Activated CD4-positive, alpha-beta T cell treated with anti-CD3 and anti-CD28 coated beads for 36 hours (primary cell): ENCODE measurements around the gene PPIL4. TPM values are rescaled to one million over a fixed set of nuclear protein-coding genes. Genes with fewer than 3 reads are reported as not detected.

Source experiments
- ATAC-seq: fragments of 200-7000 bp; cut with Tn5 transposase; one replicate; pipeline ENCODE4 v1.10.0; 2021; ENCODE audit warnings: mild to moderate bottlenecking, moderate library complexity
- CTCF ChIA-PET: fragments of 350-600 bp; sonication (Branson Sonifier 250); formaldehyde crosslinking; loops from one replicate; lab custom pipeline; 2021; ENCODE audit warnings: antibody characterized with exemption; lab: Charles Lee
- POLR2A ChIA-PET: fragments of 350-600 bp; sonication (Branson Sonifier 250); formaldehyde crosslinking; loops from one replicate; lab custom pipeline; 2021; ENCODE audit warnings: antibody characterized with exemption, inconsistent platforms; lab: Charles Lee
- DNase-seq: peaks from one replicate; pipeline ENCODE4 v3.0.0-alpha.2; 2020
- H3K27ac Mint-ChIP-seq: one replicate; pipeline ENCODE4 v1.8.0; 2021; ENCODE audit warnings: mixed read lengths
- H3K27me3 Mint-ChIP-seq: one replicate; pipeline ENCODE4 v1.8.0; 2021; ENCODE audit warnings: mixed read lengths
- H3K36me3 Mint-ChIP-seq: one replicate; pipeline ENCODE4 v1.8.0; 2021; ENCODE audit warnings: low read depth, mixed read lengths
- H3K4me1 Mint-ChIP-seq: one replicate; pipeline ENCODE4 v1.8.0; 2021; ENCODE audit warnings: mixed read lengths
- H3K4me3 Mint-ChIP-seq: one replicate; pipeline ENCODE4 v1.8.0; 2021; ENCODE audit warnings: mild to moderate bottlenecking, moderate library complexity, mixed read lengths
- H3K9me3 Mint-ChIP-seq: one replicate; pipeline ENCODE4 v1.8.0; 2021; ENCODE audit warnings: low read depth, mixed read lengths
- intact Hi-C, 2 experiments: fragments of 100-400 bp; cut with DNase I in 1 of 2; cut with micrococcal nuclease in 1 of 2; formaldehyde crosslinking; loops; one replicate each; pipeline versions ENCODE4 v1.14.2 to v1.15.1; 2022 to 2024; cut with DNase I, micrococcal nuclease
- total RNA-seq, 2 experiments: library from RNA; stranded (reverse); gene quantifications; one replicate each; pipeline ENCODE4 v1.2.3, GENCODE V29; 2021

PPIL4 gene
- total RNA-seq, 2 experiments from 2014 or later: 22.6 to 26.8 TPM

GRCh38 chr6:149476789-149477455 is 68.9 kb downstream of the PPIL4 start:
- Mint-ChIP-seq H3K36me3 (peaks cover 65% of the 10 kb centered on the region), H3K4me1 (peaks cover 62% of the 10 kb centered on the region), H3K9me3 (no peaks in the 10 kb centered on the region), H3K27me3 (no peaks in the 10 kb centered on the region), H3K4me3 (no peak overlapping the region), H3K27ac (peak overlapping the region; percentile 10)
- ChIA-PET POLR2A (no interaction called here), CTCF (interaction anchor here (1.0 kb wide), 1 partner anchor 40 kb away, joined by 3 read pairs; no protein-coding TSS in a partner anchor)
- ATAC-seq (no peak), DNase-seq (no peak)
- intact Hi-C loops: no loop called here

- ChIA-PET POLR2A (interaction anchor here (0.6 kb wide), 1 partner anchor 34 kb away, joined by 3 read pairs; no protein-coding TSS in a partner anchor), CTCF (interaction anchor here (0.7 to 2.4 kb wide), 6 partner anchors 11 to 246 kb away, joined by 3 to 19 read pairs (median 4); partner anchors contain the start of gene ZC3H12D)
- H3K4me1 Mint-ChIP-seq: peaks cover 56% of the 10 kb centered on the region
- no peak for ATAC-seq
- no peak for DNase-seq
- H3K36me3 Mint-ChIP-seq: peaks cover 55% of the 10 kb centered on the region
- H3K27ac Mint-ChIP-seq: no peak overlapping the region
- H3K27me3 Mint-ChIP-seq: no peaks in the 10 kb centered on the region
- intact Hi-C loops: no loop called here
- no peaks in the 10 kb centered on the region for H3K9me3 Mint-ChIP-seq
- H3K4me3 Mint-ChIP-seq: no peak overlapping the region
Measured at GRCh38 chr6:149474108-149474935, 71.5 kb downstream of the PPIL4 start.

GRCh38 chr6:149473080-149474052 is 72.5 kb downstream of the PPIL4 start:
- CTCF ChIA-PET: interaction anchor here (0.9 to 2.4 kb wide), 4 partner anchors 20 to 245 kb away, joined by 3 to 19 read pairs (median 4); no protein-coding TSS in a partner anchor
- no peak for ATAC-seq
- no peak overlapping the region for H3K27ac Mint-ChIP-seq
- H3K4me1 Mint-ChIP-seq: peaks cover 56% of the 10 kb centered on the region
- no peaks in the 10 kb centered on the region for H3K9me3 Mint-ChIP-seq
- peaks cover 56% of the 10 kb centered on the region for H3K36me3 Mint-ChIP-seq
- intact Hi-C loops: no loop called here
- POLR2A ChIA-PET: no interaction called here
- DNase-seq: no peak
- H3K27me3 Mint-ChIP-seq: no peaks in the 10 kb centered on the region
- H3K4me3 Mint-ChIP-seq: peak overlapping the region; percentile 34

DNA sequence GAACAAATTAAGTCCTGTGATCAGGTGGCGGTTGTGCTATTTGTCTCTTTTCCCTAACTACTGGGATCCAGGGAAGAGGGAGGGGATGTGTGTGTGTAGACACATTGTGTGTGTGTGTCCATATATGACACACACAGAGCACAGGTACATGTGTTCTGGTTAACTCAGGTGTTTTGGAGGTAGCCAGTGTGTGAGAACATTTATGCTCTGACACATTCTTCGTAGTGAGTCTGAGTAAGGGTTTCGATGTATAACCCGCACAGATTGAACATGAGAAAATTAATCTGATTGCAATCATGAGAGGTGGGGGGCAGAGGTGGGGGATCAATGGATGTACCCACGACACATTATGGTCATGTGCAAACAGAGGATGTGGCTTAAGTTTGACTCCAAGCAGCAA is 73.6 kb downstream of the PPIL4 start:
- POLR2A ChIA-PET: interaction anchor here (0.6 kb wide), 1 partner anchor 145 kb away, joined by 3 read pairs; no protein-coding TSS in a partner anchor
- ATAC-seq (peak; percentile 34), DNase-seq (no peak)
- Mint-ChIP-seq H3K27me3 (no peaks in the 10 kb centered on the region), H3K27ac (no peak overlapping the region), H3K4me3 (no peak overlapping the region), H3K9me3 (no peaks in the 10 kb centered on the region), H3K4me1 (peaks cover 61% of the 10 kb centered on the region), H3K36me3 (peaks cover 59% of the 10 kb centered on the region)
- CTCF ChIA-PET: interaction anchor here (1.0 kb wide), 1 partner anchor 13 kb away, joined by 3 read pairs; the partner anchor contains the start of gene ZC3H12D
- intact Hi-C loops: no loop called here

GRCh38 chr6:149471801-149472200 is 74.0 kb downstream of the PPIL4 start:
- Mint-ChIP-seq H3K9me3 (no peaks in the 10 kb centered on the region), H3K36me3 (peaks cover 55% of the 10 kb centered on the region), H3K4me1 (peaks cover 59% of the 10 kb centered on the region), H3K4me3 (no peak overlapping the region), H3K27ac (no peak overlapping the region), H3K27me3 (no peaks in the 10 kb centered on the region)
- intact Hi-C loops: no loop called here
- POLR2A ChIA-PET: interaction anchor here (0.6 kb wide), 1 partner anchor 10 kb away, joined by 3 read pairs; no protein-coding TSS in a partner anchor
- DNase-seq (no peak), ATAC-seq (peak; percentile 23)
- CTCF ChIA-PET: interaction anchor here (0.6 to 1.0 kb wide), 4 partner anchors 13 to 440 kb away, joined by 3 read pairs; partner anchors contain the start of gene ZC3H12D

- H3K27ac Mint-ChIP-seq: no peak overlapping the region
- H3K9me3 Mint-ChIP-seq: no peaks in the 10 kb centered on the region
- H3K4me1 Mint-ChIP-seq: peaks cover 60% of the 10 kb centered on the region
- H3K27me3 Mint-ChIP-seq: no peaks in the 10 kb centered on the region
- DNase-seq (no peak), ATAC-seq (no peak)
- peaks cover 52% of the 10 kb centered on the region for H3K36me3 Mint-ChIP-seq
- no peak overlapping the region for H3K4me3 Mint-ChIP-seq
- ChIA-PET CTCF (interaction anchor here (0.6 to 0.9 kb wide), 3 partner anchors 43 to 440 kb away, joined by 3 read pairs; no protein-coding TSS in a partner anchor), POLR2A (interaction anchor here (0.6 kb wide), 1 partner anchor 9 kb away, joined by 3 read pairs; no protein-coding TSS in a partner anchor)
- intact Hi-C loops: no loop called here
Measured at GRCh38 chr6:149470948-149471347, 74.9 kb downstream of the PPIL4 start.

GRCh38 chr6:149468179-149468578 is 77.7 kb downstream of the PPIL4 start:
- Mint-ChIP-seq H3K27ac (peak overlapping the region; percentile 63), H3K4me1 (peaks cover 70% of the 10 kb centered on the region), H3K4me3 (no peak overlapping the region), H3K27me3 (no peaks in the 10 kb centered on the region), H3K9me3 (no peaks in the 10 kb centered on the region), H3K36me3 (peaks cover 62% of the 10 kb centered on the region)
- CTCF ChIA-PET: interaction anchor here (0.7 to 2.6 kb wide), 3 partner anchors 24 to 48 kb away, joined by 3 to 16 read pairs (median 3); no protein-coding TSS in a partner anchor
- ATAC-seq (no peak), DNase-seq (no peak)
- POLR2A ChIA-PET: interaction anchor here (0.6 kb wide), 1 partner anchor 63 kb away, joined by 9 read pairs; no protein-coding TSS in a partner anchor
- intact Hi-C loops: loop anchor here in 1 of 2 experiments (10.0 kb wide), 1 partner anchor 47 kb away; no protein-coding TSS in a partner anchor

GRCh38 chr6:149467265-149467664 is 78.6 kb downstream of the PPIL4 start:
- peaks cover 61% of the 10 kb centered on the region for H3K4me1 Mint-ChIP-seq
- no peak overlapping the region for H3K27ac Mint-ChIP-seq
- ATAC-seq (no peak), DNase-seq (no peak)
- intact Hi-C loops: loop anchor here in 1 of 2 experiments (10.0 kb wide), 1 partner anchor 48 kb away; no protein-coding TSS in a partner anchor
- no peaks in the 10 kb centered on the region for H3K27me3 Mint-ChIP-seq
- ChIA-PET POLR2A (no interaction called here), CTCF (interaction anchor here (2.6 kb wide), 1 partner anchor 49 kb away, joined by 16 read pairs; no protein-coding TSS in a partner anchor)
- H3K9me3 Mint-ChIP-seq: no peaks in the 10 kb centered on the region
- no peak overlapping the region for H3K4me3 Mint-ChIP-seq
- peaks cover 63% of the 10 kb centered on the region for H3K36me3 Mint-ChIP-seq

DNA sequence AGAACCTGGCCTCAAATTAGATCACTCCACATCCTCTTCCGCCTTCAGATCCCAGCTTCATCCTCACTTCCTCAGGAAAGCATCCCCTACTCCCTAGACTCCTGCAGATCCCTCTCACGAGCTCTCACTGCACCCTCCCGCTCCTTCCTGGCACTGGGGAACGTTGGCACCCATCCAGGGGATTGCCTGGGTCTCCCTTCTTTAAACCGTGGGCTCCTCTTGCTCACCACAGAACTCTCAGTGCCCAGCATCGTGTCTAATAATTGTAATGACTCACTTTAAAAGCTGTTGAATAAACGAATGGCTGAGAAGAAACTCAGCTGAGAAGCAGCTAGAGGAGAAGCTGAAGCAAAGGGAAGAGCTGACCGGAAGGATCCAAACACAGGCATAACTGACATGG is 81.4 kb downstream of the PPIL4 start:
- Mint-ChIP-seq H3K4me3 (no peak overlapping the region), H3K4me1 (peaks cover 50% of the 10 kb centered on the region), H3K9me3 (no peaks in the 10 kb centered on the region), H3K27me3 (no peaks in the 10 kb centered on the region), H3K36me3 (peaks cover 65% of the 10 kb centered on the region), H3K27ac (no peak overlapping the region)
- intact Hi-C loops: loop anchor here in 1 of 2 experiments (10.0 kb wide), 1 partner anchor 50 kb away; no protein-coding TSS in a partner anchor
- CTCF ChIA-PET: interaction anchor here (0.7 to 1.6 kb wide), 2 partner anchors 15 to 53 kb away, joined by 3 to 5 read pairs; no protein-coding TSS in a partner anchor
- ATAC-seq (no peak), DNase-seq (no peak)
- POLR2A ChIA-PET: no interaction called here

DNA sequence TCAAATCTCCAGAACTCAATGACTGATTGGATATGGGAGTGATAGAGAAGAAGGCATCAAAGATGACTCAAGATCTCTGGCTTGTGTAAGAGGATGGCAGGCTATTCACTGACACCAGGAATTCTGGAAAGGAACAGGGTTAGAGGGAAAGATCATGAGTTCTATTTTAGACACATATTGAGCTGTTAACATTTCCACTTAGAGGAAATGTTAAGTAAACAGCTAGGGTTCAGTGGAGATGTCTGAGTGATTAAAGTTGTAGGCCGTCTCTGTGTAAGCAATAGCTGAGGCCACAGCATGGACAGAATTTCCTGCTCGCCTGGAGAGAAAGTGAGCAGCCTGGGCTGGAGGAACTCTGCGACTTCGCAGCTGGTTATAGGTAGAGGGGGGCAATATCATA is 82.1 kb downstream of the PPIL4 start:
- intact Hi-C loops: loop anchor here in 1 of 2 experiments (10.0 kb wide), 1 partner anchor 51 kb away; no protein-coding TSS in a partner anchor
- H3K27me3 Mint-ChIP-seq: no peaks in the 10 kb centered on the region
- ChIA-PET POLR2A (no interaction called here), CTCF (interaction anchor here (0.7 to 1.6 kb wide), 3 partner anchors 16 to 53 kb away, joined by 3 to 5 read pairs (median 4); partner anchors contain the start of gene ZC3H12D)
- ATAC-seq (no peak), DNase-seq (no peak)
- H3K4me1 Mint-ChIP-seq: peaks cover 51% of the 10 kb centered on the region
- H3K36me3 Mint-ChIP-seq: peaks cover 65% of the 10 kb centered on the region
- H3K9me3 Mint-ChIP-seq: no peaks in the 10 kb centered on the region
- peak overlapping the region; percentile 8 for H3K27ac Mint-ChIP-seq
- no peak overlapping the region for H3K4me3 Mint-ChIP-seq
